Measurements from ENCODE around the gene MICOS13.

Gene MICOS13

DNA sequence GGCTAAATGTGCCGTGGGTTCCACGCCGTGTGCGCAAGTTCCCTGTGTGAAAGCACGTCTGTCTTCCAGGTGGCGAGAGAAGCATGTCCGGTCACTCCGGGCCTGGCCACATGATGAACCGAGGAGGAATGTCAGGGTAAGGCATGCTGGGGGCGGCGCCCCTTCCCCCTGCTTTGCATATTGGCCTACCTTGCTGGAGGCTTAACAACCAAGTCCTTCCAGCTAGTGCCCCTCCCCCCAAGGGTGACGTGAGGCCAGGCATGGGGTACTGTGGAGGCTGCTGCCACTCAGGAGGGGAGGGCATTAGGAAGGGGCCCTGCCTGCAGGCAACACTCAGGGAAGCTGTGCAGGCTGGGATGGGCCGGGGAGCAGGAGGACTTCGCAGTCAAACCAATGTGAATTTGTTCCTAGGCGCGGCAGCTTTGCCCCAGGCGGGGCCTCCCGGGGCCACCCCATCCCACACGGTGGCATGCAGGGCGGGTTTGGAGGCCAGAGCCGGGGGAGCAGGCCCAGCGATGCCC is 12.5 kb downstream of the MICOS13 start:
- peak; percentile 61 for DNase-seq (ENCODE audit: low spot score)

DNA sequence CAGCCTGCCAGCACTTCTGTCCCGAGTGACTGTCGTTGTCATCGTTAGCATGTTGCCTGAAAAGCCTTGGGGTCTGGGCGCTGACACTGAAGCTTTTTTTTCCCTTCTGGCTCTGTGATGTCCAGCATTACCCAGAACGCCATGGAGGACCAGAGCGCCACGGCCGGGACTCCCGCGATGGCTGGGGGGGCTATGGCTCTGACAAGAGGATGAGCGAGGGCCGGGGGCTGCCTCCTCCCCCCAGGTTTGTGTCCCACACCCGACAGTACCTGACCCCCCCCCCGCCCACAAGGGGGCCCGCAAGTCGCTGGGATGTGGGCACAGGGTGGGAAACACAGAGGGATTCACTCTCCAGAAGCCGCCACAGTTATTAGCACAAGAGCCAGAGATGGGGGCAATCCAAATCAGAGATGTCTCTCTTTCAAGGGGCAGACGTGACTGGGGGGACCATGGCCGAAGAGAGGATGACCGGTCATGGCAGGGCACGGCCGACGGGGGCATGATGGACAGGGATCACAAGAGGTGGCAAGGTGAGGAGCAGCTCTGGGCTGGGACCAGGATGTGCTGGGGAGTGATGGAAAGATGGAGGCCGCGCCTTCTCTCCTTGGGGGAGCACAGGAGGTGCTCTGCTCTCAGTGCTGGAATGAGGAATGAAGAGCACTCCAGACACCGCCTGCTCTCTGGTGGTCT is 13.2 kb downstream of the MICOS13 start:
- DNase-seq (ENCODE audit: low spot score), result no peak

DNA sequence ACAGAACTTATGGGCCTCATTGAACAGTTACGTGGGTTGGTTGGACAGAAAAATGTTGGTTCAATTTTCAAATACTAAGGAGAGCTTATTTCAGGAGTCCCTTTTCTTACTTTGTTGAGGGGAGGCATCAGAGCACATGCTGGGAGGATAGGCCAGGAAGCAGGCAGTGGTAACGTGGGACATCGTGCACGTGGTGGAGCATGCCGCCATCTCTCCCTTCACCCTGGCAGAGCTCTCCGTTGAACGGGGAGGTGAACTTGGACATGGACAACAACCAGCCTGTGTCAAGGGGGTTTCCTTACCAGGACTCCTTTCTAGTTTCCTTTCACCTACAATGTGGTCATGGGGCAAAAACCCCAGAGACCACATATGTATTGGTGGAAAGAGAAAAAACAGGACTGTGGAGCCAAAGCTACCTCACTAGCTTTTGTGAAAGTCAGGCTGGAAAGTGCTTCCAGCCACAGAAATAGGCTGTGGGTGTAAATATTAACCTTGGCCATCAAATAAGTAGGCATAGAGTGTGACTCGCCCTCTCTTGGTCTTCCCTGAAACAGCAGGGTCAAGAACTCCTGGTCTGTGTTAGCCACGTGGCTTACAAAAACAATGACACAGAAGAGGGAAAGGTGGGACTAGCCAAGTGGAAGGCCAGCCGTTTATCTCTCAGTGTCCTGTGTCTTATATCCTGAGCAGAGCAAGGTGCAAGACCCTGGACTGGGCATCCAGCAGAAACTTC is 14.4 kb downstream of the MICOS13 start:
- no peak for DNase-seq (ENCODE audit: low spot score)

DNA sequence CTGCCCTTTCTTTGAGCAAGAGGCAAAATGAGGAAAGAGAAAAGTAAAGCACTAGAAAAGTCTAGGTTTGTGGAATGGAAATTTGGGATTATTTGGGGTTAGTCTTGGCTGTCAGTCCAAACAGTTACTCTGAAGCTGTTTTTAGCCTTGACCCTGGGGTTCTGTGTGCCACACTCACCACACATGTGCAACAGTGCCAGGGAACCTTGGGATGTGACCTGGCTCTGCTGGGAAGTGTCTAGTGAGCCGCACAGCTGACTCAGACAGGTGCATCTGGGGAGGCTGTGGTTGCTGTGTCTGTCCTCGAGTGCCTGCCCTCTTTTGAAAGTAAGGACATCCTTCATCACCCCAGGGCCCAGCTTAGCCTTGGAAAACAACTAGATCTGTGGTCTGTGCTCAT is 15.8 kb downstream of the MICOS13 start:
- DNase-seq (ENCODE audit: low spot score), result no peak

DNA sequence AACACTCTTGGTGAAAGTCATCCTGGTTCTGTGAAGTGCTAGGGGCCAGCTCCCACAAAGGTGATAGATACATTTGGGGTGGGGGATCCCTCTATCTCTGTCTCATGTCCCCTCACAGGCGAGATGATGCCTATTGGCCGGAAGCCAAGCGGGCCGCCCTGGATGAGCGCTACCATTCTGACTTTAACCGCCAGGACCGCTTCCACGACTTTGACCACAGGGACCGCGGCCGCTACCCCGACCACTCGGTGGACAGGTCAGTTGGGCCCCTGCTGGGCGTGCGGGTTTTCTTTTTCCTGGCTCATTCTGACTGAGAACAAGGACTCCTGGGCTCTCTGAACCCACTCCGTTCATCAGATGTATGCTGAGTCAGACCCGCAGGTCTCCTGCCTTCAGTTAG is 16.4 kb downstream of the MICOS13 start:
- no peak for DNase-seq (ENCODE audit: low spot score)

DNA sequence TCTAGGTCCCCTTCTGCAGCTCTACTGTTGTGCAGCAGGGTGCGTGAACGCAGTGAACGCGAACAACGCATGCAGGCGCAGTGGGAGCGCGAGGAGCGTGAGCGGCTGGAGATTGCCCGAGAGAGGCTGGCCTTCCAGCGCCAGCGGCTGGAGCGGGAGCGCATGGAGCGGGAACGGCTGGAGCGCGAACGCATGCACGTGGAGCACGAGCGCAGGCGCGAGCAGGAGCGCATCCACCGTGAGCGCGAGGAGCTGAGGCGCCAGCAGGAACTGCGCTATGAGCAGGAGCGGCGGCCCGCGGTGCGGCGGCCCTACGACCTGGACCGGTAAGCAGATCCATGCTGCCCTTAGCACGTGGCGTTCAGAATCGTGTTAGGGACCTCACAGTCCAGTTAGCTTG is 18.8 kb downstream of the MICOS13 start:
- no peak for DNase-seq (ENCODE audit: low spot score)

DNA sequence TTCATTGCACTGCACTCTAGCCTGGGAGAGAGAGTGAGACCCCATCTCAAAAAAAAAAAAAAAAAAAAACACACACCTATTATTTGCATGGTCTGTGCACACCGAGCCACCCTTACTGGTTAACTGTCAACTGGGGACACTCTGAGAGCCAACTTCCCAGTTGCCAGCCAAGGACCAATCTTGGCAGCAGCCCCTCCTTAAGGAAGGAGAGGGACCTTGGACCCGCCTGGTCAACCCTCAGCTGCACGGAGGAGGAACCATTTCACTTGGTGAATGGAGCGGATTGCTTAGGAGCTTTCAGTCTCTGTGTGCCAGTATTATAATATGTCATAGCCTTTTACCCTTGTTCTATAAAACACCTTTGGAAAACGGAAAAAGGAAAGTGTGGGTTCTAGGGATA is 24.9 kb downstream of the MICOS13 start:
- no peak for DNase-seq (ENCODE audit: low spot score)

DNA sequence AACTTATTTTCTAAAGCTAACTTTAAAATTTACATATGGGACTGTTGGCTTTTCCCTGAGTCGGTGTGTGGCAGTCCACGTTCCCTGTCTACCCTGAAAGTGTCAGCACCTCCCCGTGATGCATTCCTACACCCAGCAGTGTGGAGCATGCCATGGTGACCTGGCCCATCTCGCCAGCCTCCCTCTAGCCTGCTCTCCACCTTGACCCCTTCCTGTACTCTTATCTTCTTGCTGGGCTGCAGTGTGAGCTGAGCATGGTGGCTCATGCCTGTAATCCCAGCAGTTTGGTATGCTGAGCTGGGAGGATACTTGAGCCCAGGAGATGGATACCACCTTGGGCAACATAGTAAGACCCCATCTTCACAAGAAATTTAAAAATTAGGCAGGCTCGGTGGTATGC is 25.4 kb downstream of the MICOS13 start:
- DNase-seq (ENCODE audit: low spot score), result no peak

DNA sequence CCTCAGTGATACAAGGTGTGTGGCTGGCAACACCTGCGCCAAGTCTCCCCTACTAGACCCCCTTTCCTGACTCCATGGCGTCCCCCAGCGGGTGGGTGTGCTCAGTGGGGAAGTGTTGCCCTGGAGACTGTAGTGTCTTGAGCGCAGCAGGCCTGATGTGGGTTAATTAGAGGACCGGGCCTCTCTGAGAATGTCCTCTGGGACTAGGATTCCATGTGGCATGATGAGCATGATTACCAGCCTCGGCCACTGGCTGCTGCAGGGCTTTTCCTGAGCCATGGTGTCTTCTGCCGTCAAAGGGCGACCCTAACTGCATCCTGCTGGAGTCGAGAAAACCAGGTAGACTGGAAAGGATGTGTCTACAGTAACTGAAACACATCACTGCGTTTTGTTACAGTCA is 28.1 kb downstream of the MICOS13 start:
- no peak for DNase-seq (ENCODE audit: low spot score)

DNA sequence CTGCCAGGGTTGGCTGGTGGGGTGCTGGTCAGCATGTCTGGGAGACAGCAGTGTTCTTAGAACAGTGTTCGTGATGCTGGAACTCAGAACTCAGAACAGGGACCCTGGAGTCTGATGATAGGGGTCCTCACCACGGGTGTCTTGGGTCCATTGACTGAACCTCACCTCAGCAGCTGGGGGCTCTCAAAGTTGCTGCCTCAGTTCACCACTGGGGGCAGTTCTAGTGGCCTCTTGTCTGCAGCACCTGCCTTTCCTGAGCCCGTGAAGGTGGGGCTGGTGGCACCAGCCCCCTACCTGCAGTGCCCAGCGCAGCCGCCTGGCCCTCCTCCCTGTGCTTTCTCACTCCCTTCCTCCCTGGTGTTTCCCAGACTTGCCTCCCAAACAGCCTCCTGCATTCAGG is 29.0 kb downstream of the MICOS13 start:
- no peak for DNase-seq (ENCODE audit: low spot score)

DNA sequence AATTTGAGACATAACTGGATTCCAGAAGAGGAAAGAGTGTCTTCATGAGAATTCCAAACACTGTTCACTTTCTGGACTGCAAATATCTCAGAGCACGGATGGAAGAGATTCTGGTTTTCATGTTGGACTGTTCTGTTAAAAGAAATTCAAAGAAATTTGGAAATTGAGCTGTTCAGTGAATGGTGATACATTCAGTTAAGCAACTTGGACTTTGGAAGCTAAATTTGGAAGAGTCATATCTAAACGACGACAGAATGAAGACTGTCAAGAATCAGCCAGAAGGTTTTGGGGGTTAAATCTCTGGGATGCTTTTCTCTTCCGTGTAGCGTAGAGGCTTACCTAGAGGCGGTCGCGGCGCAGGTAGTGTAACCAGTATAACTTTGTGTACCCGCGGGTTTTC is 31.9 kb downstream of the MICOS13 start:
- DNase-seq (ENCODE audit: low spot score), result no peak

DNA sequence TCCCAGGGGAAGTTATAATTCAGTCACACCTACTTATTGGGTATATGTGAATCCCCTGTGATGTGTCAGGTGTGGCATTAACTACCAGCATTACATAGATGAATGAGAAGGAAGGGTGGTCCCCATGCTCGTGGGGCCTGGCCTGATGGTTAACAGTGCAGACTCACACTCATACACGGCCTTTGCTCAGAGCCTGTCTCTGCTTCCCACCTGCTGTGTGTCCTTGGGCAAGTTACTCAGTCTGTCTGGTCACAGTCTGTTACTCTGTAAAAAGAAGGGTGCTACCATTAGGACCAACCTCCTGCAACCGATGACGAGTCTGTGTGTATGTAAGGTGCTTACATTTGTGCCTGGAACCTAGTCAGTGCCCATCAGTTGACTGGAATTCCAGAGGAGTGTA is 33.6 kb downstream of the MICOS13 start:
- DNase-seq (ENCODE audit: low spot score), result no peak

DNA sequence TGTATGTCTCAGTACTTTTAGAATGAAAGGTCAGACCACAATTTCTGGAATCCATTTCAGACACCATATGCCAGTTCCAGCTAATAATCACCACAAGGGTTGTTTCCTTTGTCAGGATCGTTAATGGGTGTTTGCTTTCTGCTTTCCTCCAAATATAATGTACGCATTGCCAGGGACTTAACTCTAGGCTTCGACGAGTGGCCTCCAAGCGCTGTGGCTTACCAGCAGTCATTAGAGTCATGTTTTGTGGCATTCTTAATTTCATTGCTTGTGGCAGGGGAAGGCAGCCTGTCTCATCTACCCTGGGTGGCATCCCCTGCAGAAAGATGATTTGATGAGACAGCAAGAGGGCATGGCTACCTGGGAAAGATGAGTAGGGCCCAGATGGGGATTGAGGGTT is 34.9 kb downstream of the MICOS13 start:
- no peak for DNase-seq (ENCODE audit: low spot score)

DNA sequence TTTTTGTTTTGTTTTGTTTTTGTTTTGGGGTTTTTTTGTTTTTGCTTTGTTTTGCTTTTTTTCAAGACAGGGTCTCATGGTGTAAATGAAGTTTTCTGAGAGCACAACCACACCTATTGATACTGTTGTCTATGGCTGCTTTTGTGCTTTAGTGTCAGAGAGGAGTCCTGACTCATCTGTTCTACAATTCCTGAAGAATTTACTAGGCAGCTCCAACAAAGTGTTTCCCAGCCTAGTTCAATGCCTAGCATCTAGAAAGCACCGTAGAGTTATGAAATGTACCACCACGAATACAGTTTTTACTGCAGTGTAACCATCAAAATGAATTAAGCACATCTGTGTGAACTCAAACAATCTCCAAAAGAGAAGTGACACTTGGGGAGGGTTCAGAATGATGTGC is 36.3 kb downstream of the MICOS13 start:
- DNase-seq (ENCODE audit: low spot score), result no peak

DNA sequence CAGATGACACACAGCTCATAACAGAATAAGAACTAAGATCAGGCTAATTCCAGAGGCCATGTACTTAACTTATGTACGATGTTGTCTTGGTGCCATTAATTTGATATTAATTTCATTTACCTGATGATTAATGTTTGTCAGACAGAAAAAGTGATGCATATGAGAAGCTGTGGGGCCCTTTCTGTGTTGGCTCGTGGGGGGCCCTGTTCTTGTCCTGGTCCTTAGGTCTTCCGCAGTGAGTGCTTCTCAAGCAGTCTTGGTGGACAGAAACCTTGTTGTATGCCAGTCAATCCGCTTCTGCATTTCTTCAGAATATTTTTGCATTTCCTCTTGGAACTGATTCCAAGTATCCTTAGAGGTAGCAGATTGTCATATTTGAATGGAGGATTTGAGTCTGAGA is 37.3 kb downstream of the MICOS13 start:
- DNase-seq (ENCODE audit: low spot score), result no peak

DNA sequence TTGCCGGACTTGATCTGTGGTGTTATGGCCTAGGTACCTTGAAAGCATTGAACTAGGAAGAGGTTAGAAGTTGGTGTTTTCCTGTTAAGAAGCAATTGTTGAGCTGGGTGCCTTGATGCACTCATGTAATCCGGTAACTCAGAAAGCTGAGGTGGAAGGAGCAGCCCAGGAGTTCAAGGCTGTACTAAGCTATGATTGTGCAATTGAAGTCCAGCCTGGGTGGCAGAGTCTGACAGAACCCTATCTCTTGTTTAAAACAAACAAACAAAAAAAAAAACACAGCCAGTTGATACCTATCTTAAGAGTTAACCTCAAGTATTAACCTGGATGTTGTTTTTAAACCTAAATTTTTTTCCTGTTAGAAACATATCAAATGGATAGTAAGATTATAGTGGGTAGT is 38.1 kb downstream of the MICOS13 start:
- no peak for DNase-seq (ENCODE audit: low spot score)

DNA sequence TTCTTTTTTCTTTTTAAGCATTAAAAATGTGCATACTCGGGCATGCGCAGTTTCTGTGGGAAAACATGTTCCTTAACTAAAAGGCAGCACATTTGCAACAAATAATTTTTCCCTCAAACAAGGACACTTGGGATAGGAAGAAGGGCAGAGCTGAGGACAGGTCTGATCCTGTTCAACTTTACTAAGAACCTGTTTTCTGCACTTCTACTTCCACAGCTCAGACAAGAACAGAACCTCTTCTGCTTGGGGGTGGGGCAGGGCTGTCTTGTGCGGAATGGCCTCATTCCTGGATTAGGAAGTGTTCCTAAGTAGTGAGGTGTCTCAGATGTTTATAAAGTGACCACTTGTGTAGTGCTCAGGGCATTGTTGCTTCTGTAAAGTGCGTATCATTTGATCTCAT is 39.1 kb downstream of the MICOS13 start:
- no peak for DNase-seq (ENCODE audit: low spot score)

DNA sequence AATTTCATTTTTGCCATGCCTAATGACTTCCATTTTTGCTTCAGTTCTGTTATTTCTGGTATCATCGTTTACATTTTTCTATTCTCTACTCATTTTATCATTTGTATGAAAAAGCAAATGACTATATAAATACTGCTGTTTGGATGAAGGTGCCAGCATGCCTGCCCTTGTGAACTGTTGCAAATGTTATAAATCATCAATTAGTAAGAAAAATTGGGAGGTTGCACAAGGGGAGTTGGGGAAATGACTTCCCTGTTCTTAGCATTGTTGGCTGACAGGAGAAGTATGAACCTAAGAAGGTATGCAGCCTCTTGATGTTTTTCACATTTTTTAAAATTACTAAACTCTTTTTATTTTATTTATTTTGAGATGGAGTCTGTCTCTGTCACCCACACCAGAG is 42.3 kb downstream of the MICOS13 start:
- DNase-seq (ENCODE audit: low spot score), result no peak

DNA sequence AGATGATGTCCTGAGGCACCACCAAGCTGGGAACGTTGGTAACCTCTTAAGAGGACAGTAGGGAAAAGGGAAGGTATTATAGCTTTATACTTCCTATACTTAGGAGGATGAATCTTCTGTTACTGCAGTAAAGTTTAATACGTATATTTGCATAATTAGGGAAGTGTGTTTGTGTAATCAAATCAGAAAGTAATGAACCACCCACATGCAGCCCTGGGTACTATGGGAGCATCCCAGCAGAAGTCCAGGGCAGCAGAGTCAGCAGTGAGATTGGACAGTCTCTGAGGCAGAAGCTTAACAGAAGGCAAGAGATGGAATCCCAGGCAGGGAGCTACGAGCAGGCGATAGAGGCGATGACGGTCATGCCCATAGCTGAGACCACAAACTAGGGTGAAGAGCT is 44.9 kb downstream of the MICOS13 start:
- no peak for DNase-seq (ENCODE audit: low spot score)

DNA sequence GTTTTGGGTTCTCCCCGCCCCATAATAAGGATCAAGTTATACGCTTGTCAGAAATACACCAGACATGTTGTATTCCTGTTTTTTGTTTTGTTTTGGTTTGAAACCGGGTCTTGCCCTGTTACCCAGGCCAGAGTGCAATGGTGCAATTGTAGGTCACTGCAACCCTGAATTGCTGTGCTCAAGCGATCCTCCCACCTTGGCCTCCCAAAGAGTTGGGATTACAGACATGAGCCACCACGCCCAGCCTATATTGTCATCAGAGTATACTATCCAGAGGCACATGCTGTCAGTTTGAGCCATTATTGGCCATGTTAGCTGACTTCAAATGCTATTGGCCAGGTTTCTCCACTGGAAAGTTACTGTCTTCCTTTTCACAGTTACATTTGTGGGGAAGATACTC is 47.7 kb downstream of the MICOS13 start:
- DNase-seq (ENCODE audit: low spot score), result no peak

DNA sequence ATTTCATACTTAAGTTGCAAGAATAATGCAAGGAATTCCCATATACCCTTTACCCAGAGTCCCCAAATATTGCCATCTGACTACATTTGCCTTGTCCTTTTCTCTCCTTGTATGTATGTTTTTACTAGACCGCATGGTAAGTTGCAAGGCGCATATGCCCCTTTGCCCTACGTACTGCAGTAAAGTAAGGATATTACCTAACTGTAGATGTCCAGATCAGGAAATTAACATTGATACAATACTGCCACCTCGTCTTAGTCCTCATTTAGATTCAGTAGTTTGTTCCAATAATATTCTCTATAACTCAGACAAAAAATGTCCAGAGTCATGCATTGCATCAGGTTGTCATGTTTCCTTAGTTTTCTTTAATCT is 48.1 kb downstream of the MICOS13 start:
- no peak for DNase-seq (ENCODE audit: low spot score)

DNA sequence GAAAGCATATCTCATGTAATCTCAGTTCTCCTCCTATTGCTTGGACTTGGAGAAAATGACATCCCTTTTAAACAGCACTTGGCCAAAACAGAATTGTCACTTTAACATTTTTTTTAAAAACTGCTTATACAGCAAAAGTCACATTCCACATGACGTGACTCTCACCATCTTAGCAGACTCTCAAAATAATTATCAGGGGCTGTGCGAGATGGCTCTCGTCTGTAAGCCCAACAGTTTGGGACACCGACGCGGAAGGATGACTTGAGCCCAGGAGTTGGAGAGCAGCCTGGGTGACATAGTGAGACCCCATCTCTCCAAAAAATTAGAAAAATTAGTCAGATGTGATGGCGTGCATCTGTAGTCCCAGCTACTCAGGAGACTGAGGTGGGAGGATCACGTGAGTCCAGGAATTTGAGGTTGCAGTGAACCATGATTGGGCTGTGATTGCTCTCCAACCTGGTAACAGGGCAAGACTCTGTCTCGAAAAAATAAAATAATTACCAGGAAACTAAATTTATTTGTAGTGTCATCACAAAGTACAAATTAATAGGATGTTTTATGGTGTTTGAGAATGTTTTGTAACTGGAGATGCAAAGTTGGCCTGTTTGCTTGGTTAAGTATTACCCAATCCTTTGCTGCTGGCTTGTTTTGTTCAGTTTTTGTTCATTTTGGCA is 48.6 kb downstream of the MICOS13 start:
- DNase-seq (ENCODE audit: low spot score), result no peak

DNA sequence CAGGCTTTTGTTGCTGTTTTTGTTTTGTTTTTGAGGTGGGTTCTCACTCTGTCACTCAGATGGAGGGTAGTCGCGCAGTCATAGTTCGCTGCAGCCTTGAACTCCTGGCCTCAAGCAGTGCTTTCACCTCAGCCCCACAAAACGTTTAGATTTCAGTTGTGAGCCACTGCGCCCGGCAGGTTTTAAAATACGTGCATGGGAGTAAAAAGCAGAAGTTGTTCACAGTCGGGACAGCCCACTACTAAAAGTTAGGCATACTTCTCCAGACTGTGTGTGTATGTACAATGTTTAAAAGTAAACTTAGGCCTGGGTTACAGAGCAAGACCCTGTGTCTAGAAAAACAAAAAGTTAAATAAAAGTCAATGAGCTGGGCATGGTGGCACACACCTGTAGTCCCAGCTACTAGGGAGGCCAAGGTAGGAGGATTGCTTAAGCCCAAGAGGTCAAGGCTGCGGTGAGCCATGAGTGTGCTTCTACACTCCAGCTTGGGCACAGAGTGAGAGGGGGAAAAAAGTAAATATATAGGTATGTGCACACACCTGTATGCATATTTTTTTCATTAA is 51.3 kb downstream of the MICOS13 start:
- no peak for DNase-seq (ENCODE audit: low spot score)

All from ecto neural progenitor cell (in vitro differentiated cells).